PC-3 (cell line): ENCODE measurements around the gene KANK2.

Experiments used
- CTCF ChIP-seq: fragments of 300-600 bp; sonication (generic); conservative IDR thresholded peaks from 2 replicates; pipeline ENCODE4 v1.5.1; 2017; ENCODE audit warnings: antibody characterized with exemption, low read depth, mild to moderate bottlenecking, low read length
- EZH2 ChIP-seq: fragments of 300-600 bp; sonication (generic); IDR thresholded peaks from one replicate; pipeline ENCODE4 v1.6.1; 2017; ENCODE audit warnings: antibody characterized with exemption, mild to moderate bottlenecking, low read length; ENCODE audit not compliant: unreplicated experiment
- EZH2phosphoT487 ChIP-seq: fragments of 300-600 bp; sonication (generic); IDR thresholded peaks from 2 replicates; pipeline ENCODE4 v1.6.1; 2018; ENCODE audit warnings: mild to moderate bottlenecking, antibody characterized with exemption, low read length, borderline replicate concordance

GRCh38 chr19:11174336-11174735 lies 23.0 kb downstream of the KANK2 start:
- TF ChIP-seq CTCF, result no peak
- TF ChIP-seq EZH2phosphoT487, result no peak
- no peak for TF ChIP-seq EZH2
